H1 (cell line): ENCODE data around the gene RHEB. TPM values are rescaled to one million over a fixed set of nuclear protein-coding genes. Genes with fewer than 3 reads are reported as not detected.

Experiments
- CBX5 ChIP-seq: fragments of 300-800, 300-1000 bp; sonication (generic); IDR thresholded peaks from 2 replicates; pipeline ENCODE4 v1.7.1; 2016; ENCODE audit warnings: antibody characterized with exemption, low read length, low read depth
- CBX8 ChIP-seq: fragments of 300-800, 300-1000 bp; sonication (generic); IDR thresholded peaks from 2 replicates; pipeline ENCODE4 v1.7.1; 2016; ENCODE audit warnings: low read depth, low read length, borderline replicate concordance
- CEBPB ChIP-seq: IDR thresholded peaks from 2 replicates; pipeline ENCODE4 v1.6.1; 2012; ENCODE audit warnings: low read depth, low read length
- CHD2 ChIP-seq: IDR thresholded peaks from 2 replicates; pipeline ENCODE4 v1.6.1; 2012; ENCODE audit warnings: low read length, improper control_type of control experiment
- CTBP2 ChIP-seq: IDR thresholded peaks from 2 replicates; pipeline ENCODE4 v1.7.0; 2011; ENCODE audit warnings: borderline replicate concordance, mild to moderate bottlenecking, moderate library complexity, mixed read lengths, low read length; ENCODE audit not compliant: insufficient read depth, insufficient read length
- HDAC6 ChIP-seq: IDR thresholded peaks from one replicate; pipeline ENCODE4 v1.7.1; 2012; ENCODE audit warnings: low read depth, mild to moderate bottlenecking, inconsistent platforms, low read length, moderate library complexity
- polyA plus RNA-seq, 7 experiments: library from polyadenylated mRNA; depleted of rRNA in 3 of 7; stranded (reverse) in 5 of 7; unstranded in 2 of 7; fragments of >200 nt in 5 of 7; fragments of 200-250 nt in 2 of 7; gene quantifications; 1 replicate in 5 of 7; 2 replicates in 1 of 7; 4 replicates in 1 of 7; pipeline versions ENCODE4 v1.2.1 to v1.2.3, GENCODE V29; 2011 to 2013; ENCODE audit warnings: missing spikeins in 2 of 7, mixed read lengths in 2 of 7
- total RNA-seq: library from RNA; stranded (reverse); fragmentation: NEBNext Ultra II Directional; extraction: Animal tissue kit (Norgen Biotek cat#: 25700); gene quantifications from 2 replicates; pipeline ENCODE4 v1.2.1, GENCODE V29; 2021
- TF ChIP-seq, protein P1 (sequence below), 3 experiments: IDR thresholded peaks; 1 replicate in 2 of 3; 2 replicates in 1 of 3; pipeline versions ENCODE4 v1.5.1 to v1.6.1; 2011; ENCODE audit warnings: low read length in 3 of 3, mild to moderate bottlenecking in 3 of 3, inconsistent platforms in 2 of 3, low read depth in 1 of 3, moderate library complexity in 1 of 3; ENCODE audit not compliant: insufficient read depth in 1 of 3; ENCODE audit errors: control extremely low read depth in 1 of 3
- TF ChIP-seq, protein P2 (sequence below): fragments of 300-600 bp; sonication (generic); IDR thresholded peaks from 2 replicates; pipeline ENCODE4 v1.7.1; 2012; ENCODE audit warnings: low read length, moderate library complexity, mild to moderate bottlenecking, inconsistent platforms; ENCODE audit not compliant: insufficient replicate concordance

RHEB gene
- total and polyA plus RNA-seq, 2 of the 8 experiments (the other 6 are each of a cell fraction or from before 2014, with no cell fraction given), result 60.8 to 132 TPM

DNA sequence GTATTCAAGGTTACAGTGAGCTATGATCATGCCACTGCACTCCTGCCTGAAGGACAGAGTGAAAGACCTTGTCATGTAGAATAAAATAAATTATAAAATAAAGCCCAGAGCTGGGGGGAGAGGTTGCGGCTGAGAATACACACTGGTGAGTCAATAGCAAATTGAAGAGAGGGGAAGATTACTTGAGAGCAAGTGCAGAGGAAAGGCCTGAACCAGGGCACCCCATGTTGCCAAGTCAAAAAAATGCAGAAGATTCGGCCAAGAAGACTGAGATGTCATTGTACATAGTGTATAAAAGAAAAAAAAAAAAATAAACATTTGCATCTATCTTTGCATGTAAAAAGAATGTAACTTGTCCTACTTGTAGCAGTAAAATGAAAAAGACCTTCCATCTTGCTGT is 32.5 kb downstream of the RHEB start (continued):
- TF ChIP-seq, protein P1, sequence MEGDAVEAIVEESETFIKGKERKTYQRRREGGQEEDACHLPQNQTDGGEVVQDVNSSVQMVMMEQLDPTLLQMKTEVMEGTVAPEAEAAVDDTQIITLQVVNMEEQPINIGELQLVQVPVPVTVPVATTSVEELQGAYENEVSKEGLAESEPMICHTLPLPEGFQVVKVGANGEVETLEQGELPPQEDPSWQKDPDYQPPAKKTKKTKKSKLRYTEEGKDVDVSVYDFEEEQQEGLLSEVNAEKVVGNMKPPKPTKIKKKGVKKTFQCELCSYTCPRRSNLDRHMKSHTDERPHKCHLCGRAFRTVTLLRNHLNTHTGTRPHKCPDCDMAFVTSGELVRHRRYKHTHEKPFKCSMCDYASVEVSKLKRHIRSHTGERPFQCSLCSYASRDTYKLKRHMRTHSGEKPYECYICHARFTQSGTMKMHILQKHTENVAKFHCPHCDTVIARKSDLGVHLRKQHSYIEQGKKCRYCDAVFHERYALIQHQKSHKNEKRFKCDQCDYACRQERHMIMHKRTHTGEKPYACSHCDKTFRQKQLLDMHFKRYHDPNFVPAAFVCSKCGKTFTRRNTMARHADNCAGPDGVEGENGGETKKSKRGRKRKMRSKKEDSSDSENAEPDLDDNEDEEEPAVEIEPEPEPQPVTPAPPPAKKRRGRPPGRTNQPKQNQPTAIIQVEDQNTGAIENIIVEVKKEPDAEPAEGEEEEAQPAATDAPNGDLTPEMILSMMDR (IDR thresholded peaks at IDR 0.05; ENCODE audit: control extremely low read depth in 1 of 3, insufficient read depth in 1 of 3, low read depth in 1 of 3, low read length in 3 of 3), result no peak
- no peak for TF ChIP-seq CEBPB
- no peak for TF ChIP-seq CHD2
- TF ChIP-seq CBX5, result no peak
- no peak for TF ChIP-seq HDAC6
- TF ChIP-seq CTBP2, result no peak
- no peak for TF ChIP-seq CBX8
- TF ChIP-seq, protein P2, sequence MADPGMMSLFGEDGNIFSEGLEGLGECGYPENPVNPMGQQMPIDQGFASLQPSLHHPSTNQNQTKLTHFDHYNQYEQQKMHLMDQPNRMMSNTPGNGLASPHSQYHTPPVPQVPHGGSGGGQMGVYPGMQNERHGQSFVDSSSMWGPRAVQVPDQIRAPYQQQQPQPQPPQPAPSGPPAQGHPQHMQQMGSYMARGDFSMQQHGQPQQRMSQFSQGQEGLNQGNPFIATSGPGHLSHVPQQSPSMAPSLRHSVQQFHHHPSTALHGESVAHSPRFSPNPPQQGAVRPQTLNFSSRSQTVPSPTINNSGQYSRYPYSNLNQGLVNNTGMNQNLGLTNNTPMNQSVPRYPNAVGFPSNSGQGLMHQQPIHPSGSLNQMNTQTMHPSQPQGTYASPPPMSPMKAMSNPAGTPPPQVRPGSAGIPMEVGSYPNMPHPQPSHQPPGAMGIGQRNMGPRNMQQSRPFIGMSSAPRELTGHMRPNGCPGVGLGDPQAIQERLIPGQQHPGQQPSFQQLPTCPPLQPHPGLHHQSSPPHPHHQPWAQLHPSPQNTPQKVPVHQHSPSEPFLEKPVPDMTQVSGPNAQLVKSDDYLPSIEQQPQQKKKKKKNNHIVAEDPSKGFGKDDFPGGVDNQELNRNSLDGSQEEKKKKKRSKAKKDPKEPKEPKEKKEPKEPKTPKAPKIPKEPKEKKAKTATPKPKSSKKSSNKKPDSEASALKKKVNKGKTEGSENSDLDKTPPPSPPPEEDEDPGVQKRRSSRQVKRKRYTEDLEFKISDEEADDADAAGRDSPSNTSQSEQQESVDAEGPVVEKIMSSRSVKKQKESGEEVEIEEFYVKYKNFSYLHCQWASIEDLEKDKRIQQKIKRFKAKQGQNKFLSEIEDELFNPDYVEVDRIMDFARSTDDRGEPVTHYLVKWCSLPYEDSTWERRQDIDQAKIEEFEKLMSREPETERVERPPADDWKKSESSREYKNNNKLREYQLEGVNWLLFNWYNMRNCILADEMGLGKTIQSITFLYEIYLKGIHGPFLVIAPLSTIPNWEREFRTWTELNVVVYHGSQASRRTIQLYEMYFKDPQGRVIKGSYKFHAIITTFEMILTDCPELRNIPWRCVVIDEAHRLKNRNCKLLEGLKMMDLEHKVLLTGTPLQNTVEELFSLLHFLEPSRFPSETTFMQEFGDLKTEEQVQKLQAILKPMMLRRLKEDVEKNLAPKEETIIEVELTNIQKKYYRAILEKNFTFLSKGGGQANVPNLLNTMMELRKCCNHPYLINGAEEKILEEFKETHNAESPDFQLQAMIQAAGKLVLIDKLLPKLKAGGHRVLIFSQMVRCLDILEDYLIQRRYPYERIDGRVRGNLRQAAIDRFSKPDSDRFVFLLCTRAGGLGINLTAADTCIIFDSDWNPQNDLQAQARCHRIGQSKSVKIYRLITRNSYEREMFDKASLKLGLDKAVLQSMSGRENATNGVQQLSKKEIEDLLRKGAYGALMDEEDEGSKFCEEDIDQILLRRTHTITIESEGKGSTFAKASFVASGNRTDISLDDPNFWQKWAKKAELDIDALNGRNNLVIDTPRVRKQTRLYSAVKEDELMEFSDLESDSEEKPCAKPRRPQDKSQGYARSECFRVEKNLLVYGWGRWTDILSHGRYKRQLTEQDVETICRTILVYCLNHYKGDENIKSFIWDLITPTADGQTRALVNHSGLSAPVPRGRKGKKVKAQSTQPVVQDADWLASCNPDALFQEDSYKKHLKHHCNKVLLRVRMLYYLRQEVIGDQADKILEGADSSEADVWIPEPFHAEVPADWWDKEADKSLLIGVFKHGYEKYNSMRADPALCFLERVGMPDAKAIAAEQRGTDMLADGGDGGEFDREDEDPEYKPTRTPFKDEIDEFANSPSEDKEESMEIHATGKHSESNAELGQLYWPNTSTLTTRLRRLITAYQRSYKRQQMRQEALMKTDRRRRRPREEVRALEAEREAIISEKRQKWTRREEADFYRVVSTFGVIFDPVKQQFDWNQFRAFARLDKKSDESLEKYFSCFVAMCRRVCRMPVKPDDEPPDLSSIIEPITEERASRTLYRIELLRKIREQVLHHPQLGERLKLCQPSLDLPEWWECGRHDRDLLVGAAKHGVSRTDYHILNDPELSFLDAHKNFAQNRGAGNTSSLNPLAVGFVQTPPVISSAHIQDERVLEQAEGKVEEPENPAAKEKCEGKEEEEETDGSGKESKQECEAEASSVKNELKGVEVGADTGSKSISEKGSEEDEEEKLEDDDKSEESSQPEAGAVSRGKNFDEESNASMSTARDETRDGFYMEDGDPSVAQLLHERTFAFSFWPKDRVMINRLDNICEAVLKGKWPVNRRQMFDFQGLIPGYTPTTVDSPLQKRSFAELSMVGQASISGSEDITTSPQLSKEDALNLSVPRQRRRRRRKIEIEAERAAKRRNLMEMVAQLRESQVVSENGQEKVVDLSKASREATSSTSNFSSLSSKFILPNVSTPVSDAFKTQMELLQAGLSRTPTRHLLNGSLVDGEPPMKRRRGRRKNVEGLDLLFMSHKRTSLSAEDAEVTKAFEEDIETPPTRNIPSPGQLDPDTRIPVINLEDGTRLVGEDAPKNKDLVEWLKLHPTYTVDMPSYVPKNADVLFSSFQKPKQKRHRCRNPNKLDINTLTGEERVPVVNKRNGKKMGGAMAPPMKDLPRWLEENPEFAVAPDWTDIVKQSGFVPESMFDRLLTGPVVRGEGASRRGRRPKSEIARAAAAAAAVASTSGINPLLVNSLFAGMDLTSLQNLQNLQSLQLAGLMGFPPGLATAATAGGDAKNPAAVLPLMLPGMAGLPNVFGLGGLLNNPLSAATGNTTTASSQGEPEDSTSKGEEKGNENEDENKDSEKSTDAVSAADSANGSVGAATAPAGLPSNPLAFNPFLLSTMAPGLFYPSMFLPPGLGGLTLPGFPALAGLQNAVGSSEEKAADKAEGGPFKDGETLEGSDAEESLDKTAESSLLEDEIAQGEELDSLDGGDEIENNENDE, result no peak
